LNCaP clone FGC (cell line): ENCODE results near the gene HAS3.

Experiments
- DNase-seq: peaks from one replicate; pipeline ENCODE4 v3.0.0-alpha.2; 2011; ENCODE audit warnings: low read depth
- H3K4me3 ChIP-seq: 2 replicates; pipeline ENCODE4 v1.5.1; 2011; ENCODE audit warnings: mild to moderate bottlenecking, low read depth, low read length, control low read depth
- TF ChIP-seq, protein P1 (sequence below): IDR thresholded peaks from 2 replicates; pipeline ENCODE4 v1.5.1; 2012; ENCODE audit warnings: mild to moderate bottlenecking; ENCODE audit not compliant: control insufficient read depth, insufficient read depth; ENCODE audit errors: extremely low read depth

The HAS3 gene

DNA sequence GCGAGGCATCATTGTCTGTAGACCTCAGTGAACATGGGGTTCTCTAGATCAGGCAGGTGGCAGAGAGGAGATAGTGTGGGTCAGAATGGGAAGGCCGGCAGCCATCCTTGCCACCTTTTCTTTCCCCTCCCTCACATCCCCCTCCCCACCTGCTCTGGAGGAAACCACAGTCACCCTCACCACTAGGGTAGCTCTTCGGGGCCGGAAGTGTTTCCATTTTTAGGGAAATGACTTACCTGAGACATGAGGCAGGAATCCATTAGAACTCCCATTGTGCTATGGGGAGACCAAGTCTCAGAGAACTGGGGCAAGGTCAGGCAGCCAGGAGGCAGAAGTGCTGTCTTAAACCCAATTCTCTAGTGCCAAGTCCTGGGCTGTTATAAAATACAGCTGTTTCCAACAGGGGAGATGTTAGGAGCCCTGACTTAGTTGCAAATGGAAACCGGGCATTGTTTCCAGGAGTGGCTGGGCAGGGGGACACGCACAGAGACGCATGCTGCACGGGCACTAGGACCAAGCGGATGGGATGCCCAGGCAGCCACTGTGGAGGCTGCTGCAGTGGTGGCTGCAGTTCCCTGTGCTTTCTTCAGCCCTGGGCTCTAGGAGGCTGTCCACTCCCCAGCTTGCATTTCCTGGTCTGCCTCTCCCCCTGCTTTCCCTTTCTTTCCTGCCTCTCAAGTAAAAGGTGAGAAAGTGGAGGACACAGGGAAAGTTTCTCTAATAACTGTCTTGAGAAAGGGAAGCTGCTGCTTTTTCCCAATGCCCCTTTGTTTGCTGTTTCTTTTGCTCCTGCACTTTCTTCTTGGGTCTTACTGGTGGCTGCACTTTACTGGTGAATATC is 2.8 kb downstream of the HAS3 start:
- TF ChIP-seq, protein P1, sequence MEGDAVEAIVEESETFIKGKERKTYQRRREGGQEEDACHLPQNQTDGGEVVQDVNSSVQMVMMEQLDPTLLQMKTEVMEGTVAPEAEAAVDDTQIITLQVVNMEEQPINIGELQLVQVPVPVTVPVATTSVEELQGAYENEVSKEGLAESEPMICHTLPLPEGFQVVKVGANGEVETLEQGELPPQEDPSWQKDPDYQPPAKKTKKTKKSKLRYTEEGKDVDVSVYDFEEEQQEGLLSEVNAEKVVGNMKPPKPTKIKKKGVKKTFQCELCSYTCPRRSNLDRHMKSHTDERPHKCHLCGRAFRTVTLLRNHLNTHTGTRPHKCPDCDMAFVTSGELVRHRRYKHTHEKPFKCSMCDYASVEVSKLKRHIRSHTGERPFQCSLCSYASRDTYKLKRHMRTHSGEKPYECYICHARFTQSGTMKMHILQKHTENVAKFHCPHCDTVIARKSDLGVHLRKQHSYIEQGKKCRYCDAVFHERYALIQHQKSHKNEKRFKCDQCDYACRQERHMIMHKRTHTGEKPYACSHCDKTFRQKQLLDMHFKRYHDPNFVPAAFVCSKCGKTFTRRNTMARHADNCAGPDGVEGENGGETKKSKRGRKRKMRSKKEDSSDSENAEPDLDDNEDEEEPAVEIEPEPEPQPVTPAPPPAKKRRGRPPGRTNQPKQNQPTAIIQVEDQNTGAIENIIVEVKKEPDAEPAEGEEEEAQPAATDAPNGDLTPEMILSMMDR, result no peak
- H3K4me3 ChIP-seq, result no peak overlapping the region
- no peak for DNase-seq

DNA sequence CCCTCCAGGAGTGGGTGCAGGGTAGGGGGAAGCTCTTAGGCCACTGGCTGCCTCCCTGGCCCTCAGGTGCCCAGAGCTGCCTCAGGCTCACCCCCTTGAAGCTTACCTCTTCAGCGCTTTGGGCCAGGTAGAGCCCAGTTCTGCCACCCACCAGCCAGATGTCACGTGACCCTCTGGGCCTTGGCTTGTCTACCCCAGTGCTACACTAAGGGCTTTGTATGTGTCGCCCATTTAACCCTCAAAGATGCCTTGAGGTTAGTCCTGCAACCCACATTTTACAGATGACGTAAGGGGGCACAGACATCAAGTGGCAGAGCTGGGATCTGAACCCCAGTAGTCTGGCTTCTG is 3.4 kb downstream of the HAS3 start:
- H3K4me3 ChIP-seq, result no peak overlapping the region
- TF ChIP-seq, protein P1, result no peak
- no peak for DNase-seq

DNA sequence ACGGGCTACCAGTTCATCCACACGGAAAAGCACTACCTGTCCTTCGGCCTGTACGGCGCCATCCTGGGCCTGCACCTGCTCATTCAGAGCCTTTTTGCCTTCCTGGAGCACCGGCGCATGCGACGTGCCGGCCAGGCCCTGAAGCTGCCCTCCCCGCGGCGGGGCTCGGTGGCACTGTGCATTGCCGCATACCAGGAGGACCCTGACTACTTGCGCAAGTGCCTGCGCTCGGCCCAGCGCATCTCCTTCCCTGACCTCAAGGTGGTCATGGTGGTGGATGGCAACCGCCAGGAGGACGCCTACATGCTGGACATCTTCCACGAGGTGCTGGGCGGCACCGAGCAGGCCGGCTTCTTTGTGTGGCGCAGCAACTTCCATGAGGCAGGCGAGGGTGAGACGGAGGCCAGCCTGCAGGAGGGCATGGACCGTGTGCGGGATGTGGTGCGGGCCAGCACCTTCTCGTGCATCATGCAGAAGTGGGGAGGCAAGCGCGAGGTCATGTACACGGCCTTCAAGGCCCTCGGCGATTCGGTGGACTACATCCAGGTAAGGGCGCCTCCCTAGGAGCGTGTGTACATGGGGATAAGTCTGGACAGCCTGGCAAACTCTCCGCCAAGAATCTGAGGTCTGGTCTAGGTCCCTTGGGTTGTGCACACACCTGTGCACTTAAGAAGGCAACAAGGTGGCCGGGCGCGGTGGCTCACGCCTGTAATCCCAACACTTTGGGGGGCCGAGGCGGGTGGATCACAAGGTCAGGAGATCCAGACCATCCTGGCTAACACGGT is 4.2 kb downstream of the HAS3 start:
- TF ChIP-seq, protein P1, result no peak
- no peak overlapping the region for H3K4me3 ChIP-seq
- no peak for DNase-seq

DNA sequence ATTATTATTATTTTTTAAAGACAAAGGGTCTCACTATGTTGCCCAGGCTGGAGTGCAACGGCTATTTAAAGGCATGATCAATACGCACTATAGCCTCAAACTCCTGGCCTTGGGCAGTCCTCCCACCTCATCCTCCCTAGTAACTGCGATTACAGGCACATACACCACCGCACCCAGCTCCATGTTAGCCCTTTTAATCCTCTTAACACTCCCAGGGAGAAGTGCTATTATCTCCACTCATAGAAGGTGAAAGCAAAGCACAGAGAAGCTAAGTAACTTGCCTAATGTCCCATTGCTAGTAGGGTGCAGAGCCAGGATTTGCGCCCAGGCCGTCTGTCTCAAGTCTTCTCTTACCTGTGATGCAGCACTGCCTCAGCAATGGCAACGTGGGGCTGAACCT is 5.0 kb downstream of the HAS3 start:
- TF ChIP-seq, protein P1, result no peak

DNA sequence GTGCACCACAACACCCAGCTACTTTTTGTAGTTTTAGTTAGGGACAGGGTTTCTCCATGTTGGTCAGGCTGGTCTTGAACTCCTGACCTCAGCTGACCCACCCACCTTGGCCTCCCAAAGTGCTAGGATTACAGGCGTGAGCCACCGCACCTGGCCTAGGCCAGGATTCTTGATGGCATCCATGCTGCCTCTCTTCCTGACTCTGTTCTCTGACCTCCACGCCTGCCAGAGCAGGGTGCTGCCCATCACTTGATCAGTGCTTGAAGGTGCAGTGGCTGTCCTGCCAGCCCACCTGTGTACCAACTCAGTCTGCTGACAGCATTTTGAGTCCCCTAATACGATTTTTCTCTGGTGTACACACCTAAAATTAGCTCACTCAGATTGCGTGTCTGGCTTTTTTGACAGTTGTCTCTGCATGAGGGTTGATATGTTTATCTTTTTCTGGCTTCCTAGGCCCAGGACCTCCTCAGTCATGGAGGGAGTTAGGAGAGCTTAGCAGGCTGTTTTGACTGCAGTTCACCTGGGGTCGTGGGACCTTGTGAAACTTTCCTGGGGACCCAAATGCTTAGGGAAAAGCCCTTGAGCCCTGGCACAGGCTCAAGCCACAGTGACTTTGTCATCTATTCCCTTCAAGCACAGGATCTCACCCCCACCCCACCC is 5.9 kb downstream of the HAS3 start:
- TF ChIP-seq, protein P1, result no peak
- no peak overlapping the region for H3K4me3 ChIP-seq
- DNase-seq, result no peak

More for the DNA sequence above, 5.0 kb downstream of the HAS3 start:
- no peak overlapping the region for H3K4me3 ChIP-seq
- no peak for DNase-seq

DNA sequence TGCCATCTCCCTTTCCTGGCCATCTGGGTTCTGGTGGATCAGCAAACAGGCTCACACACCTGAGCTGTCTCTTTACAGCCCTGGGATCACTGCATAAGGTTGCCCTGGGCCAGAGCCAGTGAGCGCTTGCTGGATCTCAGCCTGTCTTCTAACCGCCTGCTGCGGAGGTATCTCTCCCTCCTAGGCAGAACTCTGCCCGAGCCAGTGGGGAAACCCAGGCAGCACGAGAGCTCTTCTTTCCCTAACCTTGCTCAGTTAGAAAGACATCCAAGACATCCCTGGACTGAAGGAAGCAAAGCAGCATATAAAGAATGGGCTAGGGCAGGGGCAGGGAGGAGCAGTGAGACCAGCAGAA is 6.4 kb downstream of the HAS3 start:
- H3K4me3 ChIP-seq, result no peak overlapping the region
- TF ChIP-seq, protein P1, result no peak
- DNase-seq, result no peak
